Measurements from ENCODE around the gene TOM1. TPM values are rescaled to one million over a fixed set of nuclear protein-coding genes. Genes with fewer than 3 reads are reported as not detected.

Gene TOM1
- total and polyA plus RNA-seq, 2 of the 13 experiments (the other 11 are each of a cell fraction or from before 2014, with no cell fraction given), result 30.8 to 87.3 TPM

DNA sequence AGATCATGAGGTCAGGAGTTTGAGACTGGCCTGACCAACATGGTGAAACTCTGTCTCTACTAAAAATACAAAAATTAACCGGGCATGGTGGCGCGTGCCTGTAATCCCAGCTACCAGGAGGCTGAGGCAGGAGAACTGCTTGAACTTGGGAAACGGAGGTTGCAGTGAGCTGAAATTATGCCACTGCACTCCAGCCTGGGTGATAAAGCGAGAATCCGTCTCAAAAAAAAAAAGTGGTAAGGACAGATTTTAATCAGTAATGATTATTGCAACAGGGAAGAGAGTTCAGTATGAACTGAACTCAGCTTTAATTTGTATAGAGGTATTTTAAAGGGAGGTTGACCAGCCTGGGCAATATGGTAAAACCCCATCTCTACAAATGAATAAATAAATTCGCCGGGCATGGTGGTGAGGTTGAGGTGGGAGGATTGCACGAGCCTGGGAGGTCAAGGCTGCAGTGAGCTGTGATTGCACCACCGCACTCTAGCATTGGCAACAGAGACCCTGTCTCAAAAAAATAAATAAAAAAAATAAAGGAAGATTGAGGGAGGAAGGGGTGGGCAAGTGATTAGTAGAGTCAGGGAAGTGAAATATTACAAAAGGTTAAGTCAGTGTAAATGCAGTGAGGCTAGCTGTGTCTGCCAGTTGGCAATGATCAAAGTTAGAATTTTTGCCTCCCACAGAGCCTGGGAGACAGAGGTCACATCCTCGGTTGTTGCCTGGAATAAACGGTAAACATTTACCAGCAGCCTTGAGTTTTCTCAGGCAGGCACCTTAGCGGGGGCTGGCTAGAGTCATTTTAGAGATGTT, 97.6 kb downstream of the TOM1 start (continued):
- TF ChIP-seq ZNF546 (CRISPR knock-in tag; conservative IDR thresholded peaks at IDR 0.05) (no peak), IKZF4 (CRISPR knock-in tag; IDR thresholded peaks at IDR 0.05; ENCODE audit: borderline replicate concordance, low read depth, not compliant biosample characterization) (no peak), ZNF143 (CRISPR knock-in tag; IDR thresholded peaks at IDR 0.05) (no peak)
- TF ChIP-seq, protein P1, sequence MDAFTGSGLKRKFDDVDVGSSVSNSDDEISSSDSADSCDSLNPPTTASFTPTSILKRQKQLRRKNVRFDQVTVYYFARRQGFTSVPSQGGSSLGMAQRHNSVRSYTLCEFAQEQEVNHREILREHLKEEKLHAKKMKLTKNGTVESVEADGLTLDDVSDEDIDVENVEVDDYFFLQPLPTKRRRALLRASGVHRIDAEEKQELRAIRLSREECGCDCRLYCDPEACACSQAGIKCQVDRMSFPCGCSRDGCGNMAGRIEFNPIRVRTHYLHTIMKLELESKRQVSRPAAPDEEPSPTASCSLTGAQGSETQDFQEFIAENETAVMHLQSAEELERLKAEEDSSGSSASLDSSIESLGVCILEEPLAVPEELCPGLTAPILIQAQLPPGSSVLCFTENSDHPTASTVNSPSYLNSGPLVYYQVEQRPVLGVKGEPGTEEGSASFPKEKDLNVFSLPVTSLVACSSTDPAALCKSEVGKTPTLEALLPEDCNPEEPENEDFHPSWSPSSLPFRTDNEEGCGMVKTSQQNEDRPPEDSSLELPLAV (CRISPR knock-in tag; conservative IDR thresholded peaks at IDR 0.05; ENCODE audit: low read depth), result no peak
- TF ChIP-seq, protein P2, sequence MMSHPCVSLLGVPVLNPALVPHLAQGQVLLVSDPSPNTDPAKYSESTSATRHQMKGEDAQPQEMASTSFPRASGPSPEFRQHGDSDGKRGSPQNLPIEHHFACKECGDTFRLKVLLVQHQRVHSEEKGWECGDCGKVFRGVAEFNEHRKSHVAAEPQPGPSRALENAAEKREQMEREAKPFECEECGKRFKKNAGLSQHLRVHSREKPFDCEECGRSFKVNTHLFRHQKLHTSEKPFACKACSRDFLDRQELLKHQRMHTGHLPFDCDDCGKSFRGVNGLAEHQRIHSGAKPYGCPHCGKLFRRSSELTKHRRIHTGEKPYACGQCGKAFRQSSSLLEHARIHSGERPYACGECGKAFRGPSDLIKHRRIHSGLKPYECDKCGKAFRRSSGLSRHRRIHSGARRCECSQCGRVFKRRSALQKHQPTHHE (CRISPR knock-in tag; IDR thresholded peaks at IDR 0.05; ENCODE audit: borderline replicate concordance), result no peak
- TF ChIP-seq, protein P3, sequence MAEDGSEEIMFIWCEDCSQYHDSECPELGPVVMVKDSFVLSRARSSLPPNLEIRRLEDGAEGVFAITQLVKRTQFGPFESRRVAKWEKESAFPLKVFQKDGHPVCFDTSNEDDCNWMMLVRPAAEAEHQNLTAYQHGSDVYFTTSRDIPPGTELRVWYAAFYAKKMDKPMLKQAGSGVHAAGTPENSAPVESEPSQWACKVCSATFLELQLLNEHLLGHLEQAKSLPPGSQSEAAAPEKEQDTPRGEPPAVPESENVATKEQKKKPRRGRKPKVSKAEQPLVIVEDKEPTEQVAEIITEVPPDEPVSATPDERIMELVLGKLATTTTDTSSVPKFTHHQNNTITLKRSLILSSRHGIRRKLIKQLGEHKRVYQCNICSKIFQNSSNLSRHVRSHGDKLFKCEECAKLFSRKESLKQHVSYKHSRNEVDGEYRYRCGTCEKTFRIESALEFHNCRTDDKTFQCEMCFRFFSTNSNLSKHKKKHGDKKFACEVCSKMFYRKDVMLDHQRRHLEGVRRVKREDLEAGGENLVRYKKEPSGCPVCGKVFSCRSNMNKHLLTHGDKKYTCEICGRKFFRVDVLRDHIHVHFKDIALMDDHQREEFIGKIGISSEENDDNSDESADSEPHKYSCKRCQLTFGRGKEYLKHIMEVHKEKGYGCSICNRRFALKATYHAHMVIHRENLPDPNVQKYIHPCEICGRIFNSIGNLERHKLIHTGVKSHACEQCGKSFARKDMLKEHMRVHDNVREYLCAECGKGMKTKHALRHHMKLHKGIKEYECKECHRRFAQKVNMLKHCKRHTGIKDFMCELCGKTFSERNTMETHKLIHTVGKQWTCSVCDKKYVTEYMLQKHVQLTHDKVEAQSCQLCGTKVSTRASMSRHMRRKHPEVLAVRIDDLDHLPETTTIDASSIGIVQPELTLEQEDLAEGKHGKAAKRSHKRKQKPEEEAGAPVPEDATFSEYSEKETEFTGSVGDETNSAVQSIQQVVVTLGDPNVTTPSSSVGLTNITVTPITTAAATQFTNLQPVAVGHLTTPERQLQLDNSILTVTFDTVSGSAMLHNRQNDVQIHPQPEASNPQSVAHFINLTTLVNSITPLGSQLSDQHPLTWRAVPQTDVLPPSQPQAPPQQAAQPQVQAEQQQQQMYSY (CRISPR knock-in tag; IDR thresholded peaks at IDR 0.05), result no peak
- TF ChIP-seq, protein P4, sequence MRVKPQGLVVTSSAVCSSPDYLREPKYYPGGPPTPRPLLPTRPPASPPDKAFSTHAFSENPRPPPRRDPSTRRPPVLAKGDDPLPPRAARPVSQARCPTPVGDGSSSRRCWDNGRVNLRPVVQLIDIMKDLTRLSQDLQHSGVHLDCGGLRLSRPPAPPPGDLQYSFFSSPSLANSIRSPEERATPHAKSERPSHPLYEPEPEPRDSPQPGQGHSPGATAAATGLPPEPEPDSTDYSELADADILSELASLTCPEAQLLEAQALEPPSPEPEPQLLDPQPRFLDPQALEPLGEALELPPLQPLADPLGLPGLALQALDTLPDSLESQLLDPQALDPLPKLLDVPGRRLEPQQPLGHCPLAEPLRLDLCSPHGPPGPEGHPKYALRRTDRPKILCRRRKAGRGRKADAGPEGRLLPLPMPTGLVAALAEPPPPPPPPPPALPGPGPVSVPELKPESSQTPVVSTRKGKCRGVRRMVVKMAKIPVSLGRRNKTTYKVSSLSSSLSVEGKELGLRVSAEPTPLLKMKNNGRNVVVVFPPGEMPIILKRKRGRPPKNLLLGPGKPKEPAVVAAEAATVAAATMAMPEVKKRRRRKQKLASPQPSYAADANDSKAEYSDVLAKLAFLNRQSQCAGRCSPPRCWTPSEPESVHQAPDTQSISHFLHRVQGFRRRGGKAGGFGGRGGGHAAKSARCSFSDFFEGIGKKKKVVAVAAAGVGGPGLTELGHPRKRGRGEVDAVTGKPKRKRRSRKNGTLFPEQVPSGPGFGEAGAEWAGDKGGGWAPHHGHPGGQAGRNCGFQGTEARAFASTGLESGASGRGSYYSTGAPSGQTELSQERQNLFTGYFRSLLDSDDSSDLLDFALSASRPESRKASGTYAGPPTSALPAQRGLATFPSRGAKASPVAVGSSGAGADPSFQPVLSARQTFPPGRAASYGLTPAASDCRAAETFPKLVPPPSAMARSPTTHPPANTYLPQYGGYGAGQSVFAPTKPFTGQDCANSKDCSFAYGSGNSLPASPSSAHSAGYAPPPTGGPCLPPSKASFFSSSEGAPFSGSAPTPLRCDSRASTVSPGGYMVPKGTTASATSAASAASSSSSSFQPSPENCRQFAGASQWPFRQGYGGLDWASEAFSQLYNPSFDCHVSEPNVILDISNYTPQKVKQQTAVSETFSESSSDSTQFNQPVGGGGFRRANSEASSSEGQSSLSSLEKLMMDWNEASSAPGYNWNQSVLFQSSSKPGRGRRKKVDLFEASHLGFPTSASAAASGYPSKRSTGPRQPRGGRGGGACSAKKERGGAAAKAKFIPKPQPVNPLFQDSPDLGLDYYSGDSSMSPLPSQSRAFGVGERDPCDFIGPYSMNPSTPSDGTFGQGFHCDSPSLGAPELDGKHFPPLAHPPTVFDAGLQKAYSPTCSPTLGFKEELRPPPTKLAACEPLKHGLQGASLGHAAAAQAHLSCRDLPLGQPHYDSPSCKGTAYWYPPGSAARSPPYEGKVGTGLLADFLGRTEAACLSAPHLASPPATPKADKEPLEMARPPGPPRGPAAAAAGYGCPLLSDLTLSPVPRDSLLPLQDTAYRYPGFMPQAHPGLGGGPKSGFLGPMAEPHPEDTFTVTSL (CRISPR knock-in tag; IDR thresholded peaks at IDR 0.05; ENCODE audit: borderline replicate concordance), result peak; percentile 30; the same call in 1 of the 2 replicates
- TF ChIP-seq, protein P5, sequence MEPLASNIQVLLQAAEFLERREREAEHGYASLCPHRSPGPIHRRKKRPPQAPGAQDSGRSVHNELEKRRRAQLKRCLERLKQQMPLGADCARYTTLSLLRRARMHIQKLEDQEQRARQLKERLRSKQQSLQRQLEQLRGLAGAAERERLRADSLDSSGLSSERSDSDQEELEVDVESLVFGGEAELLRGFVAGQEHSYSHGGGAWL (CRISPR knock-in tag; IDR thresholded peaks at IDR 0.05), result no peak
- TF ChIP-seq, protein P6, sequence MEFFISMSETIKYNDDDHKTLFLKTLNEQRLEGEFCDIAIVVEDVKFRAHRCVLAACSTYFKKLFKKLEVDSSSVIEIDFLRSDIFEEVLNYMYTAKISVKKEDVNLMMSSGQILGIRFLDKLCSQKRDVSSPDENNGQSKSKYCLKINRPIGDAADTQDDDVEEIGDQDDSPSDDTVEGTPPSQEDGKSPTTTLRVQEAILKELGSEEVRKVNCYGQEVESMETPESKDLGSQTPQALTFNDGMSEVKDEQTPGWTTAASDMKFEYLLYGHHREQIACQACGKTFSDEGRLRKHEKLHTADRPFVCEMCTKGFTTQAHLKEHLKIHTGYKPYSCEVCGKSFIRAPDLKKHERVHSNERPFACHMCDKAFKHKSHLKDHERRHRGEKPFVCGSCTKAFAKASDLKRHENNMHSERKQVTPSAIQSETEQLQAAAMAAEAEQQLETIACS (CRISPR knock-in tag; IDR thresholded peaks at IDR 0.05), result no peak
- TF ChIP-seq, protein P7, sequence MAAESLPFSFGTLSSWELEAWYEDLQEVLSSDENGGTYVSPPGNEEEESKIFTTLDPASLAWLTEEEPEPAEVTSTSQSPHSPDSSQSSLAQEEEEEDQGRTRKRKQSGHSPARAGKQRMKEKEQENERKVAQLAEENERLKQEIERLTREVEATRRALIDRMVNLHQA (CRISPR knock-in tag; IDR thresholded peaks at IDR 0.05), result no peak
